Stimulated activated CD4-positive, alpha-beta T cell treated with anti-CD3 and anti-CD28 coated beads, Interleukin-1b, Interleukin-23, amount 100 ng/mL, for 4 hours (primary cell): Measurements from ENCODE around the gene CELSR3.

Experiments
- DNase-seq, 2 donors: peaks; one replicate each; pipeline ENCODE4 v3.0.0-alpha.2; 2020; ENCODE audit warnings: low read depth in 2 of 2

Gene CELSR3

GRCh38 chr3:48600711-48601621 is 61.7 kb downstream of the CELSR3 start:
- DNase-seq, result no peak

GRCh38 chr3:48599509-48600285 is 63.0 kb downstream of the CELSR3 start:
- DNase-seq, result no peak

GRCh38 chr3:48599077-48599501 is 63.6 kb downstream of the CELSR3 start:
- no peak for DNase-seq

DNA sequence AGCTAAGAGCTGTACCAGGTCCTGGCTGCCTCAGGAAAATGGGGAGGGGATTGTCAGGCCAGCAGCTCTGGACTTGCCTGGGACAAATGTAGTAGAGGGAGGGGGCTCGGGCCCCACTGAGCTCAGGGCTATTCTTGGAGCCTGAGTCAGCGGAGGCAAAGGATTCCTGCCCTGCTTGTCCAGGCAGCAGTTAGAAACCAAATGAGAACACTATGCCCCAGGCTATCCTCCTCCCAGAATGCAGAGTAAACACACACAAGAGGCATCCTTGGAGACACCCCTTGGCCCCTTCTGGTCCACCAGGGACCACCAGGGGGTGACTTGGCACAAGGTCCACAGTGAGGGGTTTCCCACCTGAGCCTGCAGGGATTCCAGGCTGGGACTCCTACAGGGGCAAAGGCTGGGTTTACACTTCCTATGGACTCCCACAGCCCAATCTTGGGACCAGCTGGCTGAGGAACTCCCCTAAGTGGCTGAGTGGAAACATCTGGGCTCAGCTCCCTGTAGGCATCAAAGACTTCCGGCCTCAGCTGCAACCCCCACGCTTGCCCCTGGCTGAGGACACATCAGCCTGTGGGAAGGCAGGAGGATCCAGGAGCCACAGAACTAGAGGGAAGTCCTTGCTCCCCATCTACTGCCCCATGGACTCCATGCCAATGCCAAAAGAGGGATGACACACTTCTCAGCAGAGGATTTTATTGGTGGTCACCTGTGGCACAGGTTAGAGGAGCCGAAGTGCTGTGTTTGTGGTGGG is 64.2 kb downstream of the CELSR3 start:
- DNase-seq, result no peak

DNA sequence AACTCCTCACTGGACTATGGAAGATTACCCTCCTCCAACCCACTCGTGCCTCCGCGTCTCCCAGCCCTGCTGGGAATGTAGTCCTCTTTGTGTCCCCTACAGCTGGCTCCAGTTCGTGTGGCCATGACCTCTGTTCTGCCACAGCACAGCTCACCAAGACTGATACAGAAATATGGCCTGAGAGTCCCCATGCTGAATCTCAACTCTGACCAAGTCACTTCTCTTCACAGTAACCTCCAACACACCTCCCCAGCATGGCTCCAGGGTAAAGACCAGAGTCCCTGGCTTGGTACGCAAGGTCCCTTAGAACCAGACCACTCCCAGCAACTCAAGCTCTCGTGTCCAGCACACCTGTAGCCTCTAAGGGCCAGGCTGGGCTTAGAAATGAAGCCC is 65.3 kb downstream of the CELSR3 start:
- DNase-seq, result no peak

- no peak for DNase-seq
Observed at GRCh38 chr3:48596676-48597407, 65.8 kb downstream of the CELSR3 start.

DNA sequence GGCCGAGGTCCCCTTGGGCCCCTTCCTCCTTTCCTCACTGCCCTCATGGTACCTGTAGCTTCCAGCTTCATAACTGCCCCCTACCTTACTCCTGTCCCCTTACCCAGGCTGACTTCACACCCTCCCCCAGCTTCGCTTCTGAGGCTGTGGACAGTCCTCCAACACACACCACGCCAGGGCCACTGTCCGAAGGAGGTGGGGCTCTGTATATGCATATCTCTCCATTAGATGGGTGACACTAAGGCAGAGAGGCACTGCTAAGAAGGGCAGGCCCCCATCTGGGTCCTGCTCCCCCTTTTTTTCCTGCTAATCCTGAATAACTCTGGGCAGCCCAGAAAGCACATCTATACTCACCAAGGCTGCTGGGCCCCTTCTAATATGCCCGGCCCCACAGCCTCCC is 66.5 kb downstream of the CELSR3 start:
- no peak for DNase-seq

DNA sequence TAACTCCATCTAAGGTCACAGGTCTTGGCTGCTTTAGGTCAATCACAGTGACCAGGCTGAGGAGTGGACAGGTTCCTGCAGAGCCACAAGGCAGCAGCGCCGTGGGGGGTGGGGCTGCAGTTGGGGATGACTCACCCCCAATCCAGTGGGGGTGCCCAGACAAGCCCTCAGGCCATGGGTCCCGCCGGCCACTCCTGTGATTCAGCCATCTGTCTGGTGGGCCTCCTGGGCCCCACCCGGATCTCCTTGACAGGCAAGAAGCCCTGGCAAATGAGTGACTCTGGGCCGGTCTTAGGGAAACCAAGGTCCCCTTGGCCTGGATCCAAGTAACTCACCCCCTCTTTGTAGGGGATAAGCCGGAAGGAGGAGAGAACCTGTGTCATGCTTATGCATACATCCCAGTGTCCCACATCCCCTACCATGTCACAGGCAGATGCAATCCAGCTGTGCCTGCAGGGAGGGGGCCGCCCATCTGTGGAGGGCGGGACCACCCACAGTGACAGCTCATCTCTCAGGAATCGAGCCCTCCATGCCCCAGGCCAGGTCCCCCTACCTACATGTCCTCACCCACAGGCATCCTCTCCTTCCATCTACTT is 67.1 kb downstream of the CELSR3 start:
- DNase-seq, result no peak

- no peak for DNase-seq
Observed at GRCh38 chr3:48595075-48595525, 67.6 kb downstream of the CELSR3 start, which contains the start of gene COL7A1. Gene COL7A1, minus strand, starts transcription at chr3:48595329. Its CDS starts 170 bp downstream, at chr3:48595159.

GRCh38 chr3:48594417-48595049 is 68.2 kb downstream of the CELSR3 start:
- DNase-seq, result no peak

GRCh38 chr3:48593337-48593736 is 69.3 kb downstream of the CELSR3 start:
- no peak for DNase-seq

DNA sequence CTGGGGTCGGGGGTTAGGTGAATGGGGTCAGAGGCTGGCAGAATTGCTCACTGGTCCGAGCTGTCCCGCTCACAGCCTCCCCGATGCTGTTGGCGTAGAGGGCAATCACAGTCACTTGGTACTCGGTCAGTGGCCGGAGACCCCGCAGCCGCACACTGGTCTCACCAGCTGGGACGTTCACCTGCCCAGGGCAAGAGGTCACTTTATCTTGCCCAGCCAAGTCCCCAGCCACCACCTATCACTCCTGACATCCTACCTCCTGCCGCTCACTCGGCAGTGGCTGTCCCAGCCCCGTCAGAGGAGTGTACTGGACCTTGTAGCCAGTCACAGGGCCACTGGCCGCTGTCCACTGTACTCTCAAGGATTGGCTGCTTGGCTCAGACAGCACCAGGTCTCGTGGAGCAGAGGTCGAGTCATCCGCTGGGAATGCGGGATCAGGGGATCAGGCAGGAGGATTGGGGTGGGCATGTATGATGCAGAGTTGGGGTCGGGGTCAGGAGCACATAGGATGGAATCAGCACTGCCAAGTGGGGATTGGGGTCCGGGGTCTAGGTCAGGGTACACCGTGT is 70.1 kb downstream of the CELSR3 start:
- no peak for DNase-seq

DNA sequence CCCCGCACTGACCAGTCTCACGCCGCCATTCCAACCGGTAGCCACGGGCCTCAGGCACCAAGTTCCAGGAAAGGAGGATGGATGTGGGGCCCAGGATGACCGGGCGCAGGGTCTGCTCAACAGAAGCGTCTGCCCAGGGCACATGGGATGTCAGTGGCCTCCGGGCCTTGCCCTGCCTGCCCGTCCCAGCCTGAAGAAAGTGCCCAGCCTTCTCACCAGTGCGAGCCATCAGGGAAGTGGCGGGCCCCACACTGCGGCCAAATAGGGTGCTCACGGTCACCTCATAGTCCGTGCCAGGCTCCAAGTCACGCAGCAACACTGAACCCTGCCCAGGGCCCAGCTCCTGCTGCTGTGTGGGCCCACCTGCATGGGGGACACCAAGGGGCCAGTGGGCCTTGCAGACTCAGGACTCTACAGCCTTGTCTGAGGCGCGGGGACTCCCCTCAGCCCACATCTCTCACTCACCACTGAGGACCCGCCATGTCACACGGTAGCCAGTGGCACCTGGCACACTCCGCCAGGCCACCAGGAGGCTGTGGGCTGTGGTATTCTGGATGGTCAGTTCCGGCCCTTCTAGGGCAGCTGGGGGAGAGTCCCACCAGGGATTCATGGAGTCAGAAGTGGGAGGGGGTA is 70.7 kb downstream of the CELSR3 start:
- DNase-seq, result no peak

- DNase-seq, result no peak
Observed at GRCh38 chr3:48591436-48591835, 71.2 kb downstream of the CELSR3 start.

DNA sequence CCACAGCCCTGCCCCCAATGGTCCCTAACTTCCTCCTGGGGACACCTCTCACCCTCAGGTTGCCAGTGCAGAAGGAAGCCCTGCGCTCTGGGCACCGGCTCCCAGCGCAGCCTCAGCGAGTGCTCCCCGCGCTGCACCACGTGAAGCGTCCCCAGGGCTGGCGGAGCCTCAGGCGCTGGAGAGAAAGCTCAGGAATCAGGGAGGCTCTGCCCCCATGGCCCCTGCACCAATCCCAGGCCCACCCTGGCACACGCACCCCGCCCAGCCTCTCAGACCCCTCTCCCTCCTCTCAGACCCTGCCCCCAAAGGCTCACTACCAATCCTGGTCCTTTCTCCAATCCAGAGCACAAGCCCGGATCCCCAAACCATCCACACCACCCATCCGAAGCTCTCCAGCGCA is 74.5 kb downstream of the CELSR3 start:
- DNase-seq, result no peak

DNA sequence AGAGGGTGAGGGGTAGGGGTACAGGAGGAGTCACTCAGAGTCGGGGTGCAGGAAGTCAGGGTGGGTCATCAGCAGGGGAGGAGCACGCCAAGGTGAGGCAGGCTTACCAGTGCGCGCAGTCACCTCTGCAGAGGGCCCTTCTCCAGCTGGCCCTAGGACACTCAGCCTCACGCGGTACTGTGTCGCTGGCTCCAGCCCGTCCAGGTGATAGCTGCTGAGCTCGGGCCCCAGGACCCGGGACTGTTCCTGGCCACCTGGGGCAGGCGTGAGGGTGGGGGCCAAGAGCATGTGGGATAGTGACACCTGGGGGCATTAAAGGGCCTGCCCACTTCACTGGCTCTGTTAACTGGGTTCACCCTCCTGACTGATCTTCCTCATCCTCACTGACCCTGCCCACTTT is 75.0 kb downstream of the CELSR3 start:
- DNase-seq, result no peak
